OCI-LY7 (cell line): ENCODE results near the gene MAP2K2. TPM values are rescaled to one million over a fixed set of nuclear protein-coding genes. Genes with fewer than 3 reads are reported as not detected.

Source experiments
- BruUV-seq: library from RNA; stranded (reverse); fragments of 400-500 nt; replicated peaks from 2 replicates; lab custom pipeline; 2021; lab: Mats Ljungman, UMichigan
- CTCF ChIA-PET: fragments of 300-600 bp; sonication (Branson Sonifier 250); formaldehyde crosslinking; loops from one replicate; lab custom pipeline; 2022; ENCODE audit warnings: antibody characterized with exemption; ENCODE audit not compliant: unreplicated experiment; lab: Charles Lee
- POLR2A ChIA-PET: fragments of 300-600 bp; sonication (Branson Sonifier 250); formaldehyde crosslinking; loops from one replicate; lab custom pipeline; 2022; ENCODE audit warnings: antibody characterized with exemption; lab: Charles Lee
- DNase-seq: peaks from one replicate; pipeline ENCODE4 v3.0.0-alpha.2; 2015; ENCODE audit warnings: low spot score
- H2AFZ ChIP-seq: fragments of 200-600 bp; sonication (generic), shearing (Covaris generic); 2 replicates; pipeline ENCODE4 v1.6.1; 2014; ENCODE audit warnings: mild to moderate bottlenecking, antibody characterized with exemption, low read length, moderate library complexity
- H3K27ac ChIP-seq: fragments of 200-600 bp; sonication (generic); 2 replicates; pipeline ENCODE4 v1.5.1; 2014; ENCODE audit warnings: mixed run types, low read depth, mild to moderate bottlenecking, moderate library complexity, low read length, inconsistent platforms; ENCODE audit not compliant: poor library complexity, severe bottlenecking
- H3K36me3 ChIP-seq: fragments of 200-600 bp; sonication (generic); 2 replicates; pipeline ENCODE4 v1.6.1; 2014; ENCODE audit warnings: mild to moderate bottlenecking, antibody characterized with exemption, low read length, moderate library complexity, mixed read lengths; ENCODE audit not compliant: insufficient read depth
- H3K4me1 ChIP-seq: fragments of 200-600 bp; sonication (generic); 2 replicates; pipeline ENCODE4 v1.5.1; 2014; ENCODE audit warnings: mild to moderate bottlenecking, low read length; ENCODE audit not compliant: insufficient read depth, poor library complexity, severe bottlenecking
- H3K4me2 ChIP-seq: fragments of 200-600 bp; sonication (generic); 2 replicates; pipeline ENCODE4 v1.6.1; 2014; ENCODE audit warnings: mild to moderate bottlenecking, low read length
- H3K4me3 ChIP-seq: fragments of 200-600 bp; sonication (generic); 2 replicates; pipeline ENCODE4 v1.5.1; 2014; ENCODE audit warnings: mild to moderate bottlenecking, low read depth, low read length; ENCODE audit not compliant: poor library complexity, severe bottlenecking
- H3K79me2 ChIP-seq: fragments of 200-600 bp; sonication (generic); 2 replicates; pipeline ENCODE4 v1.6.1; 2016; ENCODE audit warnings: low read depth, mild to moderate bottlenecking, low read length, moderate library complexity, mixed read lengths; ENCODE audit not compliant: insufficient read depth
- H3K9me2 ChIP-seq: fragments of 200-600 bp; sonication (generic); 2 replicates; pipeline ENCODE4 v1.6.1; 2016; ENCODE audit warnings: mild to moderate bottlenecking, low read length, mixed read lengths; ENCODE audit not compliant: insufficient read depth
- H3K9me3 ChIP-seq: fragments of 200-600 bp; sonication (generic); 2 replicates; pipeline ENCODE4 v1.6.1; 2014; ENCODE audit warnings: mild to moderate bottlenecking, mixed run types, low read length, mixed read lengths
- H4K20me1 ChIP-seq: fragments of 200-600 bp; sonication (generic); 2 replicates; pipeline ENCODE4 v1.6.1; 2014; ENCODE audit warnings: mild to moderate bottlenecking, antibody characterized with exemption, low read length, moderate library complexity, mixed read lengths; ENCODE audit not compliant: insufficient read depth
- EZH2phosphoT487 ChIP-seq: fragments of 200-600 bp; sonication (generic); IDR thresholded peaks from 2 replicates; pipeline ENCODE4 v1.6.1; 2018; ENCODE audit warnings: low read depth, borderline replicate concordance, mild to moderate bottlenecking, mixed run types, antibody characterized with exemption, low read length, moderate library complexity, mixed read lengths
- intact Hi-C: fragments of 100-400 bp; cut with micrococcal nuclease; formaldehyde crosslinking; loops from one replicate; pipeline ENCODE4 v1.10.0; 2022; ENCODE audit not compliant: unreplicated experiment
- total RNA-seq, 2 experiments: library from RNA; depleted of rRNA in 1 of 2; stranded (reverse); fragments of >200 nt in 1 of 2; shearing (Covaris generic) in 1 of 2; gene quantifications; 2 replicates each; pipeline ENCODE4 v1.2.3, GENCODE V29; 2014 to 2022
- TF ChIP-seq, protein P1 (sequence below): fragments of 200-600 bp; sonication (generic); conservative IDR thresholded peaks from 2 replicates; pipeline ENCODE4 v1.5.1; 2014; ENCODE audit warnings: mild to moderate bottlenecking, antibody characterized with exemption, low read length, moderate library complexity, mixed read lengths

The MAP2K2 gene
- total RNA-seq, 2 experiments from 2014 or later = 105 to 116 TPM

GRCh38 chr19:4098493-4098892 is 25.4 kb downstream of the MAP2K2 start:
- CTCF ChIA-PET = no interaction called here
- no peak for TF ChIP-seq EZH2phosphoT487
- TF ChIP-seq, protein P1, sequence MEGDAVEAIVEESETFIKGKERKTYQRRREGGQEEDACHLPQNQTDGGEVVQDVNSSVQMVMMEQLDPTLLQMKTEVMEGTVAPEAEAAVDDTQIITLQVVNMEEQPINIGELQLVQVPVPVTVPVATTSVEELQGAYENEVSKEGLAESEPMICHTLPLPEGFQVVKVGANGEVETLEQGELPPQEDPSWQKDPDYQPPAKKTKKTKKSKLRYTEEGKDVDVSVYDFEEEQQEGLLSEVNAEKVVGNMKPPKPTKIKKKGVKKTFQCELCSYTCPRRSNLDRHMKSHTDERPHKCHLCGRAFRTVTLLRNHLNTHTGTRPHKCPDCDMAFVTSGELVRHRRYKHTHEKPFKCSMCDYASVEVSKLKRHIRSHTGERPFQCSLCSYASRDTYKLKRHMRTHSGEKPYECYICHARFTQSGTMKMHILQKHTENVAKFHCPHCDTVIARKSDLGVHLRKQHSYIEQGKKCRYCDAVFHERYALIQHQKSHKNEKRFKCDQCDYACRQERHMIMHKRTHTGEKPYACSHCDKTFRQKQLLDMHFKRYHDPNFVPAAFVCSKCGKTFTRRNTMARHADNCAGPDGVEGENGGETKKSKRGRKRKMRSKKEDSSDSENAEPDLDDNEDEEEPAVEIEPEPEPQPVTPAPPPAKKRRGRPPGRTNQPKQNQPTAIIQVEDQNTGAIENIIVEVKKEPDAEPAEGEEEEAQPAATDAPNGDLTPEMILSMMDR = no peak
- H3K4me3 ChIP-seq = no peak overlapping the region
- no peaks in the 10 kb centered on the region for H3K9me3 ChIP-seq
- POLR2A ChIA-PET = no interaction called here
- no peaks in the 10 kb centered on the region for H3K79me2 ChIP-seq
- DNase-seq = no peak
- peaks cover 66% of the 10 kb centered on the region for H3K36me3 ChIP-seq
- H3K4me2 ChIP-seq = no peak overlapping the region
- H3K27ac ChIP-seq = no peak overlapping the region
- no peak overlapping the region for H2AFZ ChIP-seq
- no peaks in the 10 kb centered on the region for H3K9me2 ChIP-seq
- intact Hi-C loops = no loop called here
- no TSS peak for BruUV-seq
- no peaks in the 10 kb centered on the region for H4K20me1 ChIP-seq
- no peaks in the 10 kb centered on the region for H3K4me1 ChIP-seq

DNA sequence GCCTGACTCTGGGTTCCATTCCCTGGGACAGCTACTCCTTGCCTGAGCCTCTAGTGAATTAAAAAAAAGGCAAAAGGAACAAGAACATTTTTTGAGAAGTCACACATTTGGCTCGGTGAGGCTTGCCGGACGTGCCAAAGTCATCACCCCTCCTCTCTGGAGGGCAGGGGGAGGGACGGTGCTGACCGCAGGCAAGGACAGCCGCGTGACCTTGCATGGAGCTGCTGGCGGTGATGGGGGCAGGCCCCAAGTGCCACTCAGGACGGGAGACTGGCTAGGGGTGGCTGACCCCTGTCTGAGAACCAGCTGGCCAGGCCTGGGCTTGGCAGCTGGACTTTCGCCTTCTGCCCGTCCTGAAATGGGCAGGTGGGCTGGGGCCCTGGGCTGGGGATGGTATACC is 26.4 kb downstream of the MAP2K2 start:
- Histone ChIP-seq H3K9me3 (no peaks in the 10 kb centered on the region), H3K36me3 (peaks cover 66% of the 10 kb centered on the region), H2AFZ (no peak overlapping the region), H3K27ac (no peak overlapping the region), H3K9me2 (no peaks in the 10 kb centered on the region), H3K4me1 (no peaks in the 10 kb centered on the region), H4K20me1 (no peaks in the 10 kb centered on the region), H3K4me3 (no peak overlapping the region), H3K4me2 (no peak overlapping the region), H3K79me2 (no peaks in the 10 kb centered on the region)
- intact Hi-C loops = no loop called here
- BruUV-seq = no TSS peak
- POLR2A ChIA-PET = interaction anchor here (0.6 kb wide), 1 partner anchor 40 kb away, joined by 3 read pairs; no protein-coding TSS in a partner anchor
- DNase-seq = no peak
- TF ChIP-seq, protein P1 = no peak
- no peak for TF ChIP-seq EZH2phosphoT487
- CTCF ChIA-PET = no interaction called here

GRCh38 chr19:4096049-4096892 is 27.7 kb downstream of the MAP2K2 start:
- Histone ChIP-seq H3K9me2 (no peaks in the 10 kb centered on the region), H3K9me3 (no peaks in the 10 kb centered on the region), H3K36me3 (peaks cover 54% of the 10 kb centered on the region), H2AFZ (no peak overlapping the region), H3K4me2 (no peak overlapping the region), H3K4me3 (no peak overlapping the region), H3K79me2 (no peaks in the 10 kb centered on the region), H3K4me1 (no peaks in the 10 kb centered on the region), H4K20me1 (no peaks in the 10 kb centered on the region), H3K27ac (no peak overlapping the region)
- BruUV-seq = no TSS peak
- TF ChIP-seq, protein P1 = no peak
- TF ChIP-seq EZH2phosphoT487 = no peak
- no peak for DNase-seq
- ChIA-PET CTCF (no interaction called here), POLR2A (no interaction called here)
- intact Hi-C loops = no loop called here
